Measurements from ENCODE around the gene KRTAP10-12.
A peak's percentile ranks its signal among the peaks of the same experiment; 100 is the strongest.

Gene KRTAP10-12

DNA sequence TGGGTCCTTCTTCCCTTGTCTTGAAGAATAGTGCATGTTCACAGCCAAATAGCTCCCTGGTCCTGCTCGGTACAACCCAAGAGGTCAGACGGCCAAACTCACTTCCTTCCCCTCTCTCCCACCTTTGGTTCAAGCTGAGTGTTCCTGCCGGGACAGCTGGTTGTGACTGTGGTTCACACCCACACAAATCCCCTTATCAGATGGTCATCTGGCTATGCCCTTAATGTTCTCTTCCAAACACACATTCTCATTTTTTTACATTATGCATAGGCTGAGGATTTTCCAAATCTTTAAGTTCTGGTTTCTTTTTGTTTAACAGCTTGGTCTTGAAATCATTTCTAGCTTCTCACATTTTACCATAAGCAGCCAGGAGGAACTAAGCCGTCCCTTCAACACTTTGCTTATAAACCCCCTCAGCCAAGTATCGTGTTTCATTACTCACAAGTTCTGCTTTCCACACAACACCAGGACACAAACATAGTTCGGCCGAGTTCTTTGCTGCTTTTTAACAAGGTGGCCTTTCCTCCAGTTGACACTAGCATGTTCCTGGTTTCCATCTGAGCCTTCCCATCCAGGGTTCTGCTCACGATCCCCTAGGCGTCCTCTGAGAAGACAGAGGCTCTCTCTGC, 34.1 kb downstream of the KRTAP10-12 start:
- FAIRE-seq (no peak), DNase-seq (ENCODE audit: low spot score) (no peak)

DNA sequence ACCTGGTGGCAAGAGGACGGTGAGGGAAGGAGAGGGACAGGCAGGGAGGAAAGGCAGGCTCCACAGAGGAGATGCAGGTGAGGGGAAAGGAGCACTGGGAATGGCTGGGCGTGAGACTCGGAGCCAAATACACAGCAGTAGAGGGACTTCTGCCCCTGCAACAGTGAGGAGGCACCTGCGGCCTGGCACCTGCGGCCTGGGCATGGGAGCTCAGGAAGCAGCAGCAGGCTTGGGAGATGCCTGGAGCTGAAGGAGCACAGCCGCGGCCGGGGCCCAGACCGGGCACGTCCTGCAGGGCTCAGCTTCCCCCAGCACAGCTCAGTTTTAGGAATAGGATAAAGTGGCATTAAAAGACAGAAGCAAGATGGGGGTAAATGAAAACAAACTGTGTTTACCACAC, 35.3 kb downstream of the KRTAP10-12 start:
- no peak for DNase-seq (ENCODE audit: low spot score)
- no peak for FAIRE-seq

DNA sequence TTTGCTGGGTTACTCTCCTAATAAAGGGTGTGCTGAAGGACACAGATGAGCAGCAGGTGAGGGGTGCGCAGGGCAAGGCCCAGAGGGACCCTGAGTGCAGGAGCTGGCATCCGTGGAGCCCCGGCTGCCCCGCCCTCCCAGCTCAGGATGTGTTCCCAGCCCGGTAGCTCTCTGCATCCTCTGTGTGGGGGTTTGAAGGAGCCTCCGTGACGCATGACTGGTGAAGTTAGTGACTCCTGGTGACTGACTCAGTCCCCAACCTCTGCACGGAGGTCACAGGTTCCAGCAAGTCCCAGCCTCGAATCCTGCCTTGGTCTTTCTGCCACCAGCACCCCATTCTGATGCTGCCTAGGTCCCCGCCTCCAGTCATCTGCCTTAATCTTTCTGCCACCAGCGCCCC, 36.0 kb downstream of the KRTAP10-12 start:
- peak; percentile 44 for DNase-seq (ENCODE audit: low spot score)
- FAIRE-seq, result no peak

- FAIRE-seq (no peak), DNase-seq (ENCODE audit: low spot score) (peak; percentile 31)
Measured at GRCh38 chr21:44734026-44734745, 37.2 kb downstream of the KRTAP10-12 start.

DNA sequence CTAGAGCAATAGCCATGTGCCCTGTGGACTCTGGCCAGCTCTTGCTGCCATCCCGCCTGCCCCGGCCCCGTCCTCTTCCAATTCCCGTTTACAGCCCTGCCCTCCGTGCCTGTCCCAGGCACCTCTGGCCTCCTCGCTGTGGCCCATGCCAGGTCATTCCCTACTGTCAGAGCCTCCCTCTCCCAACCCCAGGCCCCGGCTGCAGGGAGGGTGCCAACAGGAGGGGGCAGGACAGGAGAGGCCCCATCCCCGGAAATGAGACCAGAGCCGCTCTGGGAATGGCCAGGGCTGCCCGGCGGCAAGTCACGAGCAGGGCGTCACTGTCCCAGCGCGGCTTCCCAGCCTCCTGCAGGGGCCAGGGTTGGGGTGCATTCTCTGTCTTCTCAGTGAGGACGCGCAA, 37.9 kb downstream of the KRTAP10-12 start:
- FAIRE-seq, result no peak
- DNase-seq (ENCODE audit: low spot score), result no peak

- FAIRE-seq (no peak), DNase-seq (ENCODE audit: low spot score) (no peak)
Measured at GRCh38 chr21:44735821-44736220, 38.8 kb downstream of the KRTAP10-12 start.

- FAIRE-seq (no peak), DNase-seq (ENCODE audit: low spot score) (no peak)
Measured at GRCh38 chr21:44736291-44737004, 39.5 kb downstream of the KRTAP10-12 start.

DNA sequence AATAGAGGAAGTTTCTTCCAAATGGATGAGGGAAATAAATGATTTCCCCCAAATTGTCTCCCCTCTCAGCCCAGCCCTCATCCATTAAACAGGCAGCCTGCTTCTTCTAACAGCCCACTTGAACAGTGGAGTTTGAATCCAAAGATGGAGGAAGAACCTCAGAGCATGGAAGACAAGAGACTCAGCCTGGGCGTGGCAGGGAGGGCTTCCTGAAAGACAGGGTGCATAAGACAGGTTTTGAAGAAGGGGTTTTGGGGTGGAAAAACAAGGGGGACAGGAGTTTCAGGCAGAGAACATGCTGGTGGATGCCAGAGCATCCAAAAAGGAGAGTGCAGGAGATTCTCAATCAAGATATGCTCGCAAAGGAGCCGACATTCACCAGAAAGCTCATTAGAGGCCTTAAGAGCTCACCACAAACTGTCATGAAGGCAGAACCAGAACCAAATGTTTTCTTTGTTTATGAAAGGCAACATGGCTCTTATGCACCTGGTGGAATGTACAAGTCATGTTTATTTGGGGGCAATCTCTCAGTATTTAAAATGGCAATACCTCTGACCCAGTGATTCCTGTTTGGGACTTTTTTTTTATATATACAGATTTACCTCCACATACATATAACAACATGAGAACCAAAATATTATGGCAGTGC, 40.9 kb downstream of the KRTAP10-12 start:
- FAIRE-seq, result no peak
- no peak for DNase-seq (ENCODE audit: low spot score)

GRCh38 chr21:44738621-44739020, 41.6 kb downstream of the KRTAP10-12 start:
- DNase-seq (ENCODE audit: low spot score), result no peak
- FAIRE-seq, result no peak

DNA sequence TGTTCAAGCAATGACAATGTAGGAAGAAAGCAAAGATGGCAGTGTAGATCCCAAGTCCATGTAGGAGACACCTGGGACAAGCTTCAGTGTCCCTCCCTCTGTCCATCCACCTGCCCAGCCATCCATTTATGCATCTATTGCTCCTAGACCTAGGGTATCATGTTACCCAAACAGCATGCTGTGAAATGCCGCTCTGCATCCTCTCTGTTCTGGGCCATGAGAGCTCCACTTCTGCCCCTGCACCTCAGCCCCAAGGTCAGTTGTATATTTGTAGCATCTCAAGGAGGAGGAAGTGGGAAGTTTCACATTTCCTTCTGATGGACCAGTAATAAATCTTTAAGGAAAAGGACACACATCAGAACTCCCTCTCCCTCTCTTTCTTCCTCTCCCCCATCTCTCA, 42.3 kb downstream of the KRTAP10-12 start:
- DNase-seq (ENCODE audit: low spot score), result no peak
- no peak for FAIRE-seq

DNA sequence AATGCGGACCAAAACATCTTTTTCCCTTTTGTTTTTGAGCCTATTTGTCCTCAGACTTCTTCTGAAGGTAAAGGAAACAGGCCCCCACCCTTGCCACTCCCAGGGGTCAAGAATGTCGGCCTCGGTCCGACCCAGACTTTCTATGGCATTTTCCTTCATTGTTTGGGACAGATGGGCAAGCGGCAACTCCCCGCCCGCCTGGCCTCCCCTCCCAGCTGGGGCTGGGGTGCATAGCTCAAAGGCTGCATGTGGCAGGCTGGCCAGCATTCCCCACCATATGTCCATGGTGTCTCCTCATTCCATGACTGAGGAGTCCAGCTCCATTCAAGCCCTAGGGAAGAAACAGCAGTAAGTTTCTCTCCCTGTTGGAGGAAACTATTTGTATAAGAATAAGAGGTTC, 43.8 kb downstream of the KRTAP10-12 start:
- DNase-seq (ENCODE audit: low spot score), result no peak
- FAIRE-seq, result no peak

- FAIRE-seq, result no peak
- DNase-seq (ENCODE audit: low spot score), result no peak
Measured at GRCh38 chr21:44741921-44742320, 44.9 kb downstream of the KRTAP10-12 start.

GRCh38 chr21:44742418-44743153, 45.6 kb downstream of the KRTAP10-12 start:
- FAIRE-seq, result no peak
- DNase-seq (ENCODE audit: low spot score), result no peak

All from RCC 7860 (cell line).